ENCODE data around the gene MOB4.

GRCh38 chr2:197498937-197499593 is 16.8 kb upstream of the MOB4 start:
- TF ChIP-seq ZFX (IDR thresholded peaks at IDR 0.05; ENCODE audit: borderline replicate concordance): no peak
- TF ChIP-seq CTCF (IDR thresholded peaks at IDR 0.05): no peak
